H1 (cell line): ENCODE measurements around the gene DIP2C. TPM values are rescaled to one million over a fixed set of nuclear protein-coding genes. Genes with fewer than 3 reads are reported as not detected.

Source experiments
- CTCF ChIA-PET: fragments of 300-600 bp; sonication (Branson Sonifier 250); formaldehyde crosslinking; loops from one replicate; lab custom pipeline; 2021; ENCODE audit not compliant: partially characterized antibody; lab: Charles Lee
- POLR2A ChIA-PET: fragments of 300-600 bp; sonication (Branson Sonifier 250); formaldehyde crosslinking; loops from one replicate; lab custom pipeline; 2021; ENCODE audit warnings: inconsistent platforms; ENCODE audit not compliant: partially characterized antibody; lab: Charles Lee
- DNase-seq, 2 experiments: peaks; one replicate each; pipeline versions ENCODE4 v3.0.0 to v3.0.0-alpha.2; 2010 to 2022; ENCODE audit warnings: low spot score in 2 of 2, low read depth in 1 of 2, mixed read lengths in 1 of 2
- FAIRE-seq: peaks from 2 replicates; lab custom pipeline; 2011; peaks lifted over from hg19 to GRCh38; lab: Jason Lieb, UNC
- H2AFZ ChIP-seq: 2 replicates; pipeline ENCODE4 v1.8.1; 2012; ENCODE audit warnings: low read length, inconsistent platforms
- H2AK5ac ChIP-seq: 2 replicates; pipeline ENCODE4 v1.6.1; 2013; ENCODE audit warnings: low read depth, low read length
- H2BK120ac ChIP-seq: replicated peaks from 2 replicates; pipeline ENCODE3; 2013; ENCODE audit warnings: low read depth, low read length, inconsistent platforms
- H2BK12ac ChIP-seq: 2 replicates; pipeline ENCODE4 v1.6.1; 2013; ENCODE audit warnings: low read depth, low read length
- H2BK15ac ChIP-seq: 2 replicates; pipeline ENCODE4 v1.6.1; 2013; ENCODE audit warnings: low read length
- H2BK20ac ChIP-seq: 2 replicates; pipeline ENCODE4 v1.6.1; 2013; ENCODE audit warnings: low read length
- H2BK5ac ChIP-seq: 2 replicates; pipeline ENCODE4 v1.6.1; 2013; ENCODE audit warnings: low read depth, low read length
- H3K14ac ChIP-seq: 2 replicates; pipeline ENCODE4 v1.6.1; 2013; ENCODE audit warnings: inconsistent platforms; ENCODE audit not compliant: insufficient read length
- H3K18ac ChIP-seq: 2 replicates; pipeline ENCODE4 v1.6.1; 2013; ENCODE audit warnings: low read length; ENCODE audit errors: extremely low read depth
- H3K23ac ChIP-seq: 2 replicates; pipeline ENCODE4 v1.6.1; 2013; ENCODE audit warnings: inconsistent platforms; ENCODE audit not compliant: insufficient read length
- H3K23me2 ChIP-seq: 2 replicates; pipeline ENCODE4 v1.6.1; 2013; ENCODE audit warnings: low read depth, low read length
- H3K27ac ChIP-seq: 2 replicates; pipeline ENCODE4 v1.6.1; 2011; ENCODE audit warnings: low read depth, low read length, inconsistent platforms
- H3K27me3 ChIP-seq, 4 experiments: replicated peaks in 1 of 4; 1 replicate in 1 of 4; 2 replicates in 3 of 4; pipeline versions ENCODE4 v1.6.1 to v1.8.1; 2011 to 2013; ENCODE audit warnings: low read length in 3 of 4, mild to moderate bottlenecking in 3 of 4, inconsistent platforms in 2 of 4, mixed read lengths in 2 of 4, moderate library complexity in 1 of 4; ENCODE audit not compliant: control insufficient read depth in 3 of 4, insufficient read depth in 3 of 4; ENCODE audit errors: extremely low read depth in 1 of 4
- H3K36me3 ChIP-seq, 4 experiments: 2 replicates each; pipeline versions ENCODE4 v1.6.1 to v1.8.1; 2011 to 2013; ENCODE audit warnings: mild to moderate bottlenecking in 4 of 4, low read length in 3 of 4, moderate library complexity in 2 of 4, control low read depth in 1 of 4, inconsistent platforms in 1 of 4; ENCODE audit not compliant: insufficient read depth in 4 of 4, control insufficient read depth in 2 of 4
- H3K4ac ChIP-seq: replicated peaks from 2 replicates; pipeline ENCODE3; 2013; ENCODE audit warnings: low read length, low read depth, mixed read lengths, inconsistent platforms; ENCODE audit not compliant: insufficient read length
- H3K4me1 ChIP-seq, 4 experiments: replicated peaks in 1 of 4; 1 replicate in 1 of 4; 2 replicates in 3 of 4; pipeline versions ENCODE4 v1.6.1 to v1.8.1; 2011 to 2013; ENCODE audit warnings: low read length in 3 of 4, inconsistent platforms in 2 of 4, mixed read lengths in 1 of 4; ENCODE audit not compliant: insufficient read depth in 4 of 4, control insufficient read depth in 3 of 4
- H3K4me2 ChIP-seq, 2 experiments: 2 replicates each; pipeline versions ENCODE4 v1.6.1 to v1.8.1; 2011 to 2013; ENCODE audit warnings: low read depth in 2 of 2, low read length in 2 of 2, control low read depth in 1 of 2, inconsistent platforms in 1 of 2, mild to moderate bottlenecking in 1 of 2; ENCODE audit not compliant: insufficient read depth in 1 of 2
- H3K4me3 ChIP-seq, 4 experiments: fragments of 200-600, 300-600 bp in 1 of 4; sonication (generic), shearing (Covaris generic), sonication (Bioruptor Twin) in 1 of 4; 2 replicates each; pipeline versions ENCODE4 v1.5.1 to v1.8.1; 2011 to 2016; ENCODE audit warnings: low read length in 4 of 4, low read depth in 3 of 4, control low read depth in 2 of 4, inconsistent platforms in 2 of 4, mild to moderate bottlenecking in 2 of 4, mixed read lengths in 1 of 4, moderate library complexity in 1 of 4; ENCODE audit not compliant: insufficient read depth in 2 of 4; ENCODE audit errors: extremely low read depth in 1 of 4
- H3K56ac ChIP-seq: replicated peaks from 2 replicates; pipeline ENCODE3; 2013; ENCODE audit warnings: low read depth, mild to moderate bottlenecking, mixed read lengths, low read length, inconsistent platforms; ENCODE audit not compliant: insufficient read length
- H3K79me1 ChIP-seq: 2 replicates; pipeline ENCODE4 v1.6.1; 2013; ENCODE audit warnings: low read depth, low read length, control low read depth
- H3K79me2 ChIP-seq, 2 experiments: 2 replicates each; pipeline versions ENCODE4 v1.6.1 to v1.8.1; 2012 to 2013; ENCODE audit warnings: low read length in 2 of 2, mild to moderate bottlenecking in 2 of 2, inconsistent platforms in 1 of 2; ENCODE audit not compliant: insufficient read depth in 2 of 2, control insufficient read depth in 1 of 2
- H3K9ac ChIP-seq, 4 experiments: replicated peaks in 1 of 4; 1 replicate in 1 of 4; 2 replicates in 3 of 4; pipeline versions ENCODE4 v1.6.1 to v1.8.1; 2011 to 2013; ENCODE audit warnings: low read depth in 3 of 4, low read length in 3 of 4, control low read depth in 2 of 4, mild to moderate bottlenecking in 2 of 4, moderate library complexity in 2 of 4, inconsistent platforms in 1 of 4; ENCODE audit errors: extremely low read depth in 1 of 4
- H3K9me3 ChIP-seq, 2 experiments: 2 replicates each; pipeline versions ENCODE4 v1.6.1 to v1.8.1; 2012 to 2013; ENCODE audit warnings: mild to moderate bottlenecking in 2 of 2, moderate library complexity in 2 of 2, control low read depth in 1 of 2, inconsistent platforms in 1 of 2, low read depth in 1 of 2, low read length in 1 of 2, mixed read lengths in 1 of 2; ENCODE audit not compliant: insufficient read depth in 2 of 2
- H4K20me1 ChIP-seq, 2 experiments: replicated peaks in 1 of 2; 2 replicates each; pipeline versions ENCODE3 to v1.8.1; 2011 to 2013; ENCODE audit warnings: inconsistent platforms in 2 of 2, low read length in 2 of 2, mild to moderate bottlenecking in 1 of 2; ENCODE audit not compliant: insufficient read depth in 2 of 2, control insufficient read depth in 1 of 2
- H4K5ac ChIP-seq: 2 replicates; pipeline ENCODE4 v1.6.1; 2013; ENCODE audit warnings: low read length, low read depth, mixed read lengths, inconsistent platforms; ENCODE audit not compliant: insufficient read length
- H4K8ac ChIP-seq: 2 replicates; pipeline ENCODE4 v1.8.0; 2013; ENCODE audit warnings: mild to moderate bottlenecking, moderate library complexity, low read length, inconsistent platforms; ENCODE audit not compliant: insufficient read depth; ENCODE audit errors: extremely low read depth
- H4K91ac ChIP-seq: replicated peaks from 2 replicates; pipeline ENCODE3; 2013; ENCODE audit warnings: low read length, mixed read lengths, inconsistent platforms; ENCODE audit not compliant: insufficient read length
- GTF2F1 ChIP-seq: IDR thresholded peaks from 2 replicates; pipeline ENCODE4 v1.6.1; 2012; ENCODE audit warnings: low read depth, low read length, improper control_type of control experiment, borderline replicate concordance
- KDM1A ChIP-seq: fragments of 200-600, 300-600 bp; sonication (generic); IDR thresholded peaks from 2 replicates; pipeline ENCODE4 v1.7.1; 2016; ENCODE audit warnings: mild to moderate bottlenecking, low read length, borderline replicate concordance
- NANOG ChIP-seq: IDR thresholded peaks from 2 replicates; pipeline ENCODE4 v1.6.1; 2011; ENCODE audit warnings: low read length, low read depth, mild to moderate bottlenecking, inconsistent platforms; ENCODE audit not compliant: insufficient read depth, poor library complexity, severe bottlenecking
- POLR2A ChIP-seq, 2 experiments: IDR thresholded peaks; 1 replicate in 1 of 2; 2 replicates in 1 of 2; pipeline ENCODE4 v1.6.1; 2011; ENCODE audit warnings: low read depth in 2 of 2, low read length in 2 of 2, mild to moderate bottlenecking in 2 of 2; ENCODE audit errors: control extremely low read depth in 1 of 2
- RAD21 ChIP-seq, 2 experiments: IDR thresholded peaks in 1 of 2; conservative IDR thresholded peaks in 1 of 2; 2 replicates each; pipeline ENCODE4 v1.6.1; 2011; ENCODE audit warnings: low read depth in 2 of 2, low read length in 2 of 2, improper control_type of control experiment in 1 of 2, inconsistent platforms in 1 of 2, mild to moderate bottlenecking in 1 of 2, moderate library complexity in 1 of 2
- TAF7 ChIP-seq: optimal IDR thresholded peaks from 2 replicates; pipeline ENCODE3; 2011; ENCODE audit warnings: low read depth, mild to moderate bottlenecking, inconsistent platforms, low read length, moderate library complexity, borderline replicate concordance
- TCF12 ChIP-seq: IDR thresholded peaks from 2 replicates; pipeline ENCODE4 v1.6.1; 2011; ENCODE audit warnings: low read depth, mild to moderate bottlenecking, low read length
- TEAD4 ChIP-seq: IDR thresholded peaks from 2 replicates; pipeline ENCODE4 v1.6.1; 2012; ENCODE audit warnings: low read depth, low read length, inconsistent platforms, mixed read lengths
- WGBS, 2 experiments: shearing (Covaris generic) in 1 of 2; methylation state at CpG; one replicate each; pipeline versions ENCODE4 v1.1.6 to v1.1.7; 2013 to 2015; ENCODE audit warnings: low lambda C conversion rate in 2 of 2, mixed read lengths in 2 of 2, inconsistent platforms in 1 of 2, low coverage in 1 of 2, missing lambda C conversion rate in 1 of 2; ENCODE audit not compliant: insufficient replicate concordance in 2 of 2, insufficient coverage in 1 of 2, insufficient read length in 1 of 2; ENCODE audit errors: extremely low coverage in 1 of 2, missing lambda C conversion rate in 1 of 2; 5-methylcytosine and 5-hydroxymethylcytosine counted together
- polyA plus RNA-seq, 7 experiments: library from polyadenylated mRNA; depleted of rRNA in 3 of 7; stranded (reverse) in 5 of 7; unstranded in 2 of 7; fragments of >200 nt in 5 of 7; fragments of 200-250 nt in 2 of 7; gene quantifications; 1 replicate in 5 of 7; 2 replicates in 1 of 7; 4 replicates in 1 of 7; pipeline versions ENCODE4 v1.2.1 to v1.2.3, GENCODE V29; 2011 to 2013; ENCODE audit warnings: missing spikeins in 2 of 7, mixed read lengths in 2 of 7
- total RNA-seq: library from RNA; stranded (reverse); fragmentation: NEBNext Ultra II Directional; extraction: Animal tissue kit (Norgen Biotek cat#: 25700); gene quantifications from 2 replicates; pipeline ENCODE4 v1.2.1, GENCODE V29; 2021

Gene DIP2C
- total and polyA plus RNA-seq, 2 of the 8 experiments (the other 6 are each of a cell fraction or from before 2014, with no cell fraction given), result 3.8 to 9.3 TPM

GRCh38 chr10:327889-328852 is 361.3 kb downstream of the DIP2C start:
- CTCF ChIA-PET, result interaction anchor here (0.7 to 2.6 kb wide), 7 partner anchors 9 to 146 kb away, joined by 3 to 7 read pairs (median 3); no protein-coding TSS in a partner anchor
- no peak for FAIRE-seq
- Histone ChIP-seq H3K4ac (no peak overlapping the region), H4K8ac (no peak overlapping the region), H4K5ac (no peak overlapping the region), H3K79me1 (no peaks in the 10 kb centered on the region), H2AK5ac (no peak overlapping the region), H2AFZ (no peak overlapping the region), H3K23me2 (no peaks in the 10 kb centered on the region), H2BK12ac (no peak overlapping the region), H3K79me2 (no peaks in the 10 kb centered on the region), H3K9me3 (no peaks in the 10 kb centered on the region), H3K23ac (no peak overlapping the region), H2BK120ac (no peak overlapping the region), H2BK5ac (no peak overlapping the region), H3K18ac (no peak overlapping the region), H3K4me3 (no peak overlapping the region), H2BK15ac (no peak overlapping the region), H4K91ac (no peak overlapping the region), H3K36me3 (0 out of 8 replicates have a peak, but pooled peaks cover 0 to 3% (median 0%) of the 10 kb centered on the region in 4 experiments), H3K4me1 (peaks cover 0 to 3% (median 0%) of the 10 kb centered on the region in 4 experiments; a peak in 3 of 7 replicates), H3K56ac (no peak overlapping the region), H3K4me2 (no peak overlapping the region), H3K9ac (no peak overlapping the region), H3K27ac (no peak overlapping the region), H3K27me3 (no peaks in the 10 kb centered on the region), H4K20me1 (peaks cover 0 to 2% of the 10 kb centered on the region in 2 experiments), H3K14ac (no peak overlapping the region), H2BK20ac (no peak overlapping the region)
- WGBS, 2 experiments, result 91% methylated on average over 22 of the region's 22 CpGs; no CpG with 5 or more reads in 1 of the 2 experiments
- POLR2A ChIA-PET, result interaction anchor here (1.1 to 1.2 kb wide), 2 partner anchors 9 to 14 kb away, joined by 3 read pairs; no protein-coding TSS in a partner anchor
- TF ChIP-seq RAD21 (IDR thresholded peaks at IDR 0.05 in 1 of 2, conservative IDR thresholded peaks at IDR 0.05 in 1 of 2; ENCODE audit: low read depth in 2 of 2, low read length in 2 of 2) (no peak), GTF2F1 (no peak), TCF12 (no peak), KDM1A (no peak), TEAD4 (no peak), POLR2A (IDR thresholded peaks at IDR 0.05; ENCODE audit: control extremely low read depth in 1 of 2, low read depth in 2 of 2, low read length in 2 of 2) (no peak), NANOG (no peak), TAF7 (no peak)
- DNase-seq, result no peak
